Adrenal gland (tissue), 5 donors: ENCODE results near the gene PXDN.

Source experiments
- POLR2A ChIP-seq, 2 donors: fragments of 450-650 bp; IDR thresholded peaks; one replicate each; pipeline ENCODE4 v1.6.1; 2017; ENCODE audit warnings: antibody characterized with exemption in 2 of 2, mild to moderate bottlenecking in 2 of 2, moderate library complexity in 1 of 2
- TF ChIP-seq, protein P1 (sequence below), 6 experiments: fragments of 450-650 bp in 4 of 6; fragments of 200-600 bp in 2 of 6; sonication (generic) in 1 of 6; IDR thresholded peaks; 1 replicate in 5 of 6; 2 replicates in 1 of 6; pipeline versions ENCODE4 v1.5.1 to v1.8.0; 2016 to 2021; ENCODE audit warnings: antibody characterized with exemption in 6 of 6, mild to moderate bottlenecking in 2 of 6, moderate library complexity in 1 of 6
- donor health status: DM: no; HTN: no; CAD: no.

DNA sequence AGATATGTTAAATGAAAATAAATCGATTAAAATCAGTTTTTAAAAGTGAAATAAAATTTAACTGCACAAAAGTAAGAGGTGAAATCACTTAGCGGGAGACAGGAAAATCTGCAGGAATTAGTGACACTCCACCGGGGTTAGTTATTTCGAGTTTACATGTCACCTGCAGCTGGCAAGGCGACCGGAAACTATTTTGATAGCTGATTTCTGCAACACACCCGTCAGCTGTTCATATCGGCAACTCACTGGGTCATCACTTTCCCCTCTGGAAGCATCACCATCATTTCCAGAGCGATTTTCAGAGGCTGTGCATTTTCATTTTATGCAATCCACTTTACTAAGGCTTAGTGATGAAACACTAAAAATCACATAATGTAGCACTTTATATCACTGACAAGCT lies 52.9 kb downstream of the PXDN start:
- TF ChIP-seq POLR2A (IDR thresholded peaks at IDR 0.05): no peak
- TF ChIP-seq, protein P1, sequence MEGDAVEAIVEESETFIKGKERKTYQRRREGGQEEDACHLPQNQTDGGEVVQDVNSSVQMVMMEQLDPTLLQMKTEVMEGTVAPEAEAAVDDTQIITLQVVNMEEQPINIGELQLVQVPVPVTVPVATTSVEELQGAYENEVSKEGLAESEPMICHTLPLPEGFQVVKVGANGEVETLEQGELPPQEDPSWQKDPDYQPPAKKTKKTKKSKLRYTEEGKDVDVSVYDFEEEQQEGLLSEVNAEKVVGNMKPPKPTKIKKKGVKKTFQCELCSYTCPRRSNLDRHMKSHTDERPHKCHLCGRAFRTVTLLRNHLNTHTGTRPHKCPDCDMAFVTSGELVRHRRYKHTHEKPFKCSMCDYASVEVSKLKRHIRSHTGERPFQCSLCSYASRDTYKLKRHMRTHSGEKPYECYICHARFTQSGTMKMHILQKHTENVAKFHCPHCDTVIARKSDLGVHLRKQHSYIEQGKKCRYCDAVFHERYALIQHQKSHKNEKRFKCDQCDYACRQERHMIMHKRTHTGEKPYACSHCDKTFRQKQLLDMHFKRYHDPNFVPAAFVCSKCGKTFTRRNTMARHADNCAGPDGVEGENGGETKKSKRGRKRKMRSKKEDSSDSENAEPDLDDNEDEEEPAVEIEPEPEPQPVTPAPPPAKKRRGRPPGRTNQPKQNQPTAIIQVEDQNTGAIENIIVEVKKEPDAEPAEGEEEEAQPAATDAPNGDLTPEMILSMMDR (IDR thresholded peaks at IDR 0.05): no peak
